NCI-H1092 treated with DMSO at 0.1 percent for 48 hours (cell line): ENCODE data around the gene C2orf66.

Experiments
- DNase-seq: peaks from one replicate; lab custom pipeline; 2025; lab: John Stamatoyannopoulos, UW

C2orf66 gene

DNA sequence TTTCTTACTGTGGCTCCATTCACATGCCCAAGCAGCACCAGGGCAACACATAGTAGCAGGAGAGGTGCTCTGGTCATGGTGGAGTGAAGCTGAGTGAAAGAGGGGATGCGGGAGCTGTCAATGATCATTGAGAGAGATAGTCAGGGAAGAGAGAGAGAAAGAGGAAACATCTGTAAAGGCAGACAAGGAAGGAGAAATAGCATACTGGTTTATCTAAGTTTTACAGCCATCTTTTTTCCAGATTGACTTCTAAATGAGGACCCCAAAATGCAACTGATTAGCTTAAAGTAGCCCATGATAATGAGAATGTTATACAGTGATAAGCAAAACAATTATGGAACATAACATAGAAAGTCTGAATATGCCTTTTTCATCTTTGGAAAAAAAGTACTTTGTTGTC, at the start of gene C2orf66:
Gene C2orf66, minus strand, starts transcription at position 96 of the 400 bp plus-strand sequence. Its CDS starts 19 bp downstream, at position 77.
- no peak for DNase-seq

DNA sequence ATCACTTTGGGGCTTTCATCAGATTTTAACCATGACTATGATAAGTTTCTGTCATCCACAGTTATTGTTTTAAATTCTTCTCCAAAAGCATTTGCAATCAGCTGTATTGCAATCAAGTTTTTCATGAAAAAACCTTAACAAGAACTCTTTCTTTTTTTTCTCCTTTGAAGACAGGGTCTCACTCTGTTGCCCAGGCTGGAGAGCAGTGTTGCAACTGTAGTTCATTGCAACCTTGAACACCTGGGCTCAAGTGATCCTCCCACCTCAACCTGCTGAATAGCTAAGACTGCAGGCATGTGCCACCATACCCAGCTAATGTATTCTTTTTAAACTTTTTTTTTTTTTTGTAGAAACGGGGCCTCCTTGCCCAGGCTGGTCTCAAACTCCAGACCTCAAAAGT, 45.5 kb upstream of the C2orf66 start:
- no peak for DNase-seq

GRCh38 chr2:196853301-196854087, 44.3 kb upstream of the C2orf66 start:
- no peak for DNase-seq

DNA sequence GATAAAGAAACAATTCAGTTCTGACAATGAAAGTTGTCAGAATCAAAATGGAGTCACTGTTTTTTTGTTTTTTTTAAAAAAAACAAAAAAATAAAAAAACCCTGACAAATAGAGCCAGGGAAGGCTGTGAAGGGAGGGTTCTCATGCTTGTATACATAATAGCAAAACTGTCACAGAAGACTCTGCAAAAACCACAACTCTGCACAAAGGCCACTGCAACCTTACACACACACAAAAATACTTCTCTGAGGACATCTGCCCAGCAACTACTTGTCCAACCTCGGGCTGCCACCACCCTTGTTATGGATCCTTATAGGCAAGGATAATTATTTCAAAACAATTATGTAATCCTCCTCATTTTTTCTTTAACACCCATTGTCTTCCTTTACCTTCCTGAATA, 41.9 kb upstream of the C2orf66 start:
- no peak for DNase-seq

DNA sequence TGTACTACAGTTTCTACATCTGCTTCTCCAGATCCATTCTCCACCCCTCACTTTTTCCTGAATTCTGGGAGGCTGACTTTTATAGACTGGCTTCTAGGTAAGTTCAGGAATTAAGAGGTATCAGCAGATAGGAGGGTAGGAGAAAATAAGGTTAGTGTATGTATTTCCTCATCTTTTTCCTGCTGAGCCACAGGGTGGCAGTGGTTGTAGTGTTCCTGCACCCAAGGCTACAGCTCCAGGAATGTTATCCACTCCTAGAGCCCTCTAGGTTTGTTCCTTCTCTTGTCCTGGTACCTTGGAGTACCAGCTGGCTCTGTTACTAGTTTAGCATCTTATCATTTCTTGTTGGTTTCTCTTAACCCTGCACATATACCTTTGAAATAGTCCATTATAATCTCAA, 40.7 kb upstream of the C2orf66 start:
- peak; percentile 0 for DNase-seq

- no peak for DNase-seq
These were observed 37.1 kb upstream of the C2orf66 start for GRCh38 chr2:196846295-196846694.

DNA sequence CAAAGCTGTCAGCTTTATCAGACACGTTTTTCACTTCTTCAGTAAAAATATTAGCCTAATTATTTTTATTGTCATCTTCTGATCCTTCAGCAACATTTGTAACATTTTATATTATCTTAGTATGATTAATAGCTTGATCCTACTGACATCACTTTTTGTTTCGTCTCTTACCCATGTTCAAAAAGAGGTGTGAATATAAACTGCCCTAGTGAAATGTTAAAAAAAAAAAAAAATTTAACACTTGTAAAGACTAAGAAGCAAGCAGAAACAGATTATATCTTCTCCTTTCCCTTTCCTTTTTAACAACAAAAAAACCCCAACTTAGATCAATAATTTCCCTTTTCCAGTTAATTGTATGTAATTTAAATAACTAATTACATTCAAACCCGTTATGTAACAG, 36.2 kb upstream of the C2orf66 start:
- no peak for DNase-seq

- DNase-seq: no peak
These were observed 31.0 kb upstream of the C2orf66 start for GRCh38 chr2:196840171-196840570.

DNA sequence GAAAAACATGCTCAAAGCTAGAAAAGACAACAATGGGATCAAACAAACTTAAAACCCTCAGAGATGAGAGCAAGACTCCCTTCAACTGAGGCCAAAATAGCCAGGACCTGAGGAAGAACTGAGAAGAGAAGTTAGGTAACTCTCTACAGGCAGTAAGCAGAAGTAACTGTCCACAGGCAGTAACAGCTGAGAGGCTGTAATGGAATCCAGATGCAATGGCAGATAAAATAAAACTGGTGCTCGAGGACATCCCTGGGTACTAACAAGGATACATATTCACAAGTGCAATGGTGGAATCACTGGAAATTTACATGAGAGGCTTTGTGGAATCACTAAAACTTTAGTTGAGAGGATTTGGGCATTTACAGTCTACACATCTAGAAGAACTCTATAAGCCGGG, 30.4 kb upstream of the C2orf66 start:
- no peak for DNase-seq

DNA sequence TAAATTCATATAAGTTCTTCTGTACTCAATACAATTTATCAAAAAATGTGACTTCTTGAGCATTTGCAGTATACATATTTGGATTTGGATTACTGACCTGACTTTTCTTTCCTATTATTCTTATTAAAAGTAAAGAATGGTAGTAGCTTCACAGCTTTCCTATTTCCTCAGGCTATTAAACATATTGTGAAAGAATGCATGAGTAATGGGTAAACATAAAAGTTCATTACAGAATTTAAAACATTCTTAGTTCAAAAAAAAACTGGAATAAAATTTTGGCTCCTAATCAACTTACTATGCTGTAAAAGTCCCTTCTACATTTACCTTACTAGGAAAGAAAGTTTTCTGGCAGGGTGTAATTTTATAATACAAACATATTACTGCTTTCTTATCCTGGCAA, 27.3 kb upstream of the C2orf66 start:
- no peak for DNase-seq

DNA sequence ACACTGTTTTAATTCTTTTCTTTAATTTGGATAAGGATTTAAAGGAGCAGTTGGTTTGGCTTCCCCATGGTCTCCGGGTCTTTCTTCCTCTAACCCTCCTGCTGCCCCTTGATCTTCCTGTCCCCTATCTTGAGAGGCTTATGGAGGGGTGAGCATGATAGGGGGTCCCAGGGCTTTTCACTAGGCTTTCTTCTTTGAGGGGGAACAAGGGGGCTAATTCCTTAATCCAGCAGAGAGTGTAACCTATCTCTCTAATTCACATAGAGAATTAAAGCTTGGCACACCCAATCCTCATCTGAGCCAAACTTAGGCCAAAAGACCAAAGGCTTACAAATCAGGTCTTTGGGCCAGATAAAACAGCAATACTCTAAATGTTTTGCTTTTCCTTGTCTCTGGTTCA, 21.5 kb upstream of the C2orf66 start:
- no peak for DNase-seq

- no peak for DNase-seq
These were observed 18.2 kb upstream of the C2orf66 start for GRCh38 chr2:196827356-196827755.

DNA sequence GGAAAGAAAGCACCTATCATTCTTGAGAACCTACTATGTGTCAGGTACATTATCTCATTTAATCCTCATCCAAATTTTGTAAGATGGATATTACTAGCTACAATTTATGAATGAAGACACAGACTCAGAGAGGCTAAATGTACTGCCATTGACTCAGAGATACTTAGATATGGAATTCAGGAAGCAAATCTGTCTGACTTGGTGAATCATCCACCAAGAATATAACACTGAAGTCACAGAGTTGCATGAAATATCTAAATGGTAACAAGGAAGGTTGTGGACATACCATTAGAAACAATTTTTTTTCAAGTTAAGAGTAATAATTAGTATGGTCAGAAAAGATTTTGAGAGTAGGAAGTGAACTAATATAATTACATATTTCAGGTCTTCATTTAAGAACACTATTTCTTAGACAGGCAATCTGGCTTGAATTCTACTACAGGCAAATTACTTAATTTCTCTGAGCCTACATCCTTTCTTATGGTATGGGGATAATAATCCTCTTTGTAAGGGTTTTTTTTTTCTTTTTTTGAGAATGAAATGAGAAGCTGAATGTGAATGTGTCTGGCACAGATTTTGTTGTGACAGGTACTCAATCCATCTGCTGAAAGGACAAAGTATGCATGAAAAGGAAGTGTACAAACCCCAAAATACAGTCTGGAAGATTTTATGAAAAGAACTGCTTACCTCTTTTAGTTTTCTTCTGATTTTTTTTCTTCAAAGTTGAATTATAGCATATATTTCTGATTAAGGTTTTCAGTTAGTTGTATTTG, 14.8 kb upstream of the C2orf66 start:
- no peak for DNase-seq

DNA sequence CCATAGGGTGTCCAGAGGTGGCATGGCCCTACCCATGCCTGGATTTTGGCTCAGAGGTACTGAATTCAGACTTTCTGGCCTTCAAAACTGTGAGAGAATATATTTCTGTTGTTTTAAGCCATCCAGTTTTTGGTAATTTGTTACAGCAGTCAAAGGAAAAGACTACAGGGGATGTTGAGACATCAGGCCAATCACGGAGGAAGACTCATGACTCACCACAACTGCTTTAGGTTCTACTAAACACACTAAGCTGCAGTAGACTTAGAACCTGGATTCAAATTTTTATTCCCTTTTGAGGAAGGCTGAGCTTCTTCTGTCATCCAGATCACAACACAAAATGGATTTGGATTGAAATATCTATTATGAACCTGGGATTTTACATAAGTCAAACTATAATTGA, 12.0 kb upstream of the C2orf66 start:
- no peak for DNase-seq

- no peak for DNase-seq
These were observed 981 bp downstream of the C2orf66 start for GRCh38 chr2:196808083-196808665.

DNA sequence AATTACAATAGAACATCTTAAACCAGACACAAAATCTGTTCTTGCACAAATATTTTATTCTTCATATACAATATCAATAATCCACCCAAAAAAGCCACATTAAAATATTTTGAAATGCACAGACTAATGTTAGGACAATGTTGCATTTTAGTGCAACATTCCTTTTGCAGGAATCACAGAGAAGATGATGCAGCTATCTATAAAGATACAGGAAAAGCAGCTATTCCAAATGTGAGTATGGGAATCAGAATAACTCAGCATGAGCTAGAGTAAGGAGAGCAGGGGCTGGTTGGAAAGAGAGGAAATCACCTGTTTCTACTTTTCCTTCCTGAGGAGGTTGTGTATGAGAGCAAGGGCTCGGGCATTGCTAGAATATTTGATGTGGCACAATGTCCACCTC, 4.8 kb downstream of the C2orf66 start:
- no peak for DNase-seq

- DNase-seq: no peak
These were observed 6.8 kb downstream of the C2orf66 start for GRCh38 chr2:196802401-196802800.

DNA sequence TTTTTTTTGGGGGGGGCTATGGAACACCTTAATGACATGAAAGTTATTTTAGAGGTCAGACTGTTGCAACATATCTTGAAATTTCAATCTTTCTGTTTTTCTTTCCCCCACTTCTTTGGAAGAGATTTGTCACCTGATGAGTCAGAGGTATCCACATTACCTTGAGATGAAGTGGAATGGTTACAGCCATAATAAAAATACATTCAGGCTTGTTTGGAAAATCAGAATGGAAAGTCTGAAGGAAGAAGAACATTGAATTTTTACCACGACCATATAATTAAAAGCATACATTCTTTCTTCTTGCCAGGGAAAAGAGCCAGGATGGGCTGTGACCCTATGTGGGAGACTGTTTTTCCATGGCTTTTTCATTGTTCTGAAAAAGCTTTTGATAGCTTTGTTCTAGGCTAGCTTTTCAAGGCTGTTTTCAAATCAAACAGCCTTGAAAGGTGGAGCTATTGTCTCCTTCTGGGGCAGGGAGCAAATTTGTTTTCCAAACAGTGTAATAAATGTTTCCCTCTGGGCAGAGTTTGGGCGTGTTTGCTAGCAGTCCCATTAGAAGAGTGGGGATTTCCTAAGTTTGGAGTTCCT, 7.4 kb downstream of the C2orf66 start:
- DNase-seq: no peak

DNA sequence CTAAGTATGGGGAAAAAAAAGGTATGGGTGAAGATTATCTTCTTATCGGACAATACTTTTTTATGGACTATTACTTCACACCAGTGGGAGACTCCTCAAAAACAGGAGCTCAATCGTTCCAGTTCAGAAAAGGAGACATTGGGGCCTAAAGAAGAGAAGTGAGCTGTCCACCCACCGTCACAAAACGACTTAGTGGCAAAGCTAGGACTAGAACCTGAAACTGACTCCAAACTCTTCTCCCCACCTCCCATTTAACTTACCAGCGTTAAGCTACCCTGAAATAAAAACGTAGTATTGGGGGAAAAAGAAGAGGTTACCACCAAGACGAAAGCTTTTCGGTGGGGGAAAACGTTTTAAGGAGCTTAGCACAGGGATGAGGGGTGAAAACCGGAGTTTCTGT, 10.2 kb downstream of the C2orf66 start:
- DNase-seq: no peak

- DNase-seq: no peak
These were observed 16.3 kb downstream of the C2orf66 start for GRCh38 chr2:196792865-196793264.

DNA sequence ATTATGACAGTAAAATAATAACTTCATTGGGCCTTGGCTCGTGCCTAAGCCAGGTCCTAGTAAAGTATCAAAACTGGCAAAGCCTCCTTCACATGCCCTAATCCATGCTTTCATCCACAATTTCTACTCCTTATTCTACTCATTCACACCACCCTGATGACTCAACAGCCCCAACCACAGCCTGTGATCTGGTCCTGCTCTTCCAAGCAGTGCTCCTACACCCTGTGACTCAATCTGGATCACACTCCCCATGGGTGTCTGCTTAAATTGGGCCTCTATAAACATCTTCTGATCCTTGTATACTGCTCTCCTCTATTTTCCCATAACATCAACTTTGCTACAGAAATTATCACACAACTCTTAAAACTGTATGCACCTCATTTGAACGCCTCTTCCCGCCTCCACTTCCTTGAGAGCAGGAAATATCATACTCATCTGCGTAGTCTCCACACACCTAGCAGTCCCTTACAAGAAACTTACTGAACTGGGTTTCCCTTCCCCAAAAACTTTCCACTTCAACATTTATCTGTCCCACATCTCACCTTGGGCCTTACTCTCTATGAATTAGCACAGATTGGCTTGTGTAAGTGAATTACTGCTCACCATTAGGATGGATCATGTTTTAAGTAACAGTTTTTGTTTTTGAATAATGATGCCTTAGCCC, 25.6 kb downstream of the C2orf66 start:
- DNase-seq: no peak

DNA sequence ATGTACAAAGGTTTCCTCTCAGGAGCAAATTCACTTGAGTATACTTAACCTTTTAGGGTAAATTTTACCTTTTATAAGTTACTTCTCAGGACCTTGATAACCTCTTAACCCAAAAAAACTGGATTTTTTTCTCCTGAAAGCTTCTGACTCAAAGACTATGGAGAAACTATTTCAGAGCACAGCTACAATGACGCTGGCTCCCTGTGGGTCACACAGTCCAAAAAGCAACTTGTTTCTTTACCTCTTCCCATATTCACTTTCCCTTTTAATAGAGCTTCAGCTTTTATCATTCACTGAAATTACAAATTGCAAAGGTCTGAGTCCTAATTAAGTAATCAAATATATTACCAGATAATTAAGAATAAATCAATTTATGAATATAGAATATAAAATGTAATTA, 42.1 kb downstream of the C2orf66 start:
- no peak for DNase-seq
